A549 (cell line): Measurements from ENCODE around the gene RAX.

ENCODE experiments used
- CEBPB ChIP-seq, 2 experiments: fragments of >200 bp in 1 of 2; sonication (Bioruptor Twin) in 1 of 2; formaldehyde crosslinking in 1 of 2; IDR thresholded peaks; 2 replicates each; pipeline ENCODE4 v1.6.1; 2012 to 2016
- CHD2 ChIP-seq: fragments of 150-350 bp; IDR thresholded peaks from 2 replicates; pipeline ENCODE4 v1.6.1; 2014; ENCODE audit warnings: low read length; ENCODE audit not compliant: partially characterized antibody
- EP300 ChIP-seq, 2 experiments: fragments of >200 bp; sonication (Bioruptor Twin); formaldehyde crosslinking; IDR thresholded peaks; 2 replicates in 1 of 2; 3 replicates in 1 of 2; pipeline ENCODE4 v1.6.1; 2016 to 2017
- GATA3 ChIP-seq: IDR thresholded peaks from 2 replicates; pipeline ENCODE4 v1.6.1; 2012; ENCODE audit warnings: borderline replicate concordance
- JUN ChIP-seq, 2 experiments: fragments of >200 bp; sonication (Bioruptor Twin); formaldehyde crosslinking; IDR thresholded peaks; 2 replicates in 1 of 2; 3 replicates in 1 of 2; pipeline ENCODE4 v1.6.1; 2016 to 2017
- JUNB ChIP-seq: fragments of >200 bp; sonication (Bioruptor Twin); formaldehyde crosslinking; IDR thresholded peaks from 2 replicates; pipeline ENCODE4 v1.6.1; 2016
- NR3C1 ChIP-seq: fragments of >200 bp; sonication (Bioruptor Twin); formaldehyde crosslinking; IDR thresholded peaks from 3 replicates; pipeline ENCODE4 v1.6.1; 2017
- POLR2A ChIP-seq: IDR thresholded peaks from 2 replicates; pipeline ENCODE4 v1.6.1; 2012; ENCODE audit warnings: mild to moderate bottlenecking, low read length
- TF ChIP-seq, protein P1 (sequence below): fragments of >200 bp; sonication (Bioruptor Twin); formaldehyde crosslinking; IDR thresholded peaks from 3 replicates; pipeline ENCODE4 v1.5.1; 2016
- TF ChIP-seq, protein P2 (sequence below): fragments of >200 bp; sonication (Bioruptor Twin); formaldehyde crosslinking; IDR thresholded peaks from 3 replicates; pipeline ENCODE4 v1.6.1; 2016

DNA sequence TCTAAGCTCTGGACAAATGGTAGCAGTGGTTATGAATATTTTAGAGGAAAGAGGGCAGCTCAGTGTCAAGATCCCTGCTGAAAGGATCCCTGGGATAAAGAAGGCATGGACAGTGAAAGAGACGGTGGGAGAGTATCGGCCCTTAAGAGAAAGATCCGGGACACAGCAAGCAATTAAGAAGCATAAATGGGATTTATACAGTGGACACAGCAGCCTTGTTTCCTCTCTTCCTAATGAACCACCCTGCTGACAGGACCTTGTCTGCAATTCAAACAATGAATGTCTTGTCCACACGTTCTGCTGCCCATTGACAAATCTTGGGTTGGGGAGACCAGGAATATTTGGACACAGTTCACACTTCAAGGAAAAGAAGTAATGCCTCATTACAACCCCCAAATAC lies 28.7 kb upstream of the RAX start:
- TF ChIP-seq, protein P1, sequence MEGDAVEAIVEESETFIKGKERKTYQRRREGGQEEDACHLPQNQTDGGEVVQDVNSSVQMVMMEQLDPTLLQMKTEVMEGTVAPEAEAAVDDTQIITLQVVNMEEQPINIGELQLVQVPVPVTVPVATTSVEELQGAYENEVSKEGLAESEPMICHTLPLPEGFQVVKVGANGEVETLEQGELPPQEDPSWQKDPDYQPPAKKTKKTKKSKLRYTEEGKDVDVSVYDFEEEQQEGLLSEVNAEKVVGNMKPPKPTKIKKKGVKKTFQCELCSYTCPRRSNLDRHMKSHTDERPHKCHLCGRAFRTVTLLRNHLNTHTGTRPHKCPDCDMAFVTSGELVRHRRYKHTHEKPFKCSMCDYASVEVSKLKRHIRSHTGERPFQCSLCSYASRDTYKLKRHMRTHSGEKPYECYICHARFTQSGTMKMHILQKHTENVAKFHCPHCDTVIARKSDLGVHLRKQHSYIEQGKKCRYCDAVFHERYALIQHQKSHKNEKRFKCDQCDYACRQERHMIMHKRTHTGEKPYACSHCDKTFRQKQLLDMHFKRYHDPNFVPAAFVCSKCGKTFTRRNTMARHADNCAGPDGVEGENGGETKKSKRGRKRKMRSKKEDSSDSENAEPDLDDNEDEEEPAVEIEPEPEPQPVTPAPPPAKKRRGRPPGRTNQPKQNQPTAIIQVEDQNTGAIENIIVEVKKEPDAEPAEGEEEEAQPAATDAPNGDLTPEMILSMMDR, result no peak
- TF ChIP-seq, protein P2, sequence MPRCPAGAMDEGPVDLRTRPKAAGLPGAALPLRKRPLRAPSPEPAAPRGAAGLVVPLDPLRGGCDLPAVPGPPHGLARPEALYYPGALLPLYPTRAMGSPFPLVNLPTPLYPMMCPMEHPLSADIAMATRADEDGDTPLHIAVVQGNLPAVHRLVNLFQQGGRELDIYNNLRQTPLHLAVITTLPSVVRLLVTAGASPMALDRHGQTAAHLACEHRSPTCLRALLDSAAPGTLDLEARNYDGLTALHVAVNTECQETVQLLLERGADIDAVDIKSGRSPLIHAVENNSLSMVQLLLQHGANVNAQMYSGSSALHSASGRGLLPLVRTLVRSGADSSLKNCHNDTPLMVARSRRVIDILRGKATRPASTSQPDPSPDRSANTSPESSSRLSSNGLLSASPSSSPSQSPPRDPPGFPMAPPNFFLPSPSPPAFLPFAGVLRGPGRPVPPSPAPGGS, result no peak
- TF ChIP-seq CEBPB (IDR thresholded peaks at IDR 0.05) (no peak), EP300 (IDR thresholded peaks at IDR 0.05) (no peak), POLR2A (no peak), JUN (IDR thresholded peaks at IDR 0.05) (no peak), GATA3 (no peak), JUNB (no peak), NR3C1 (no peak), CHD2 (no peak)
